ENCODE data around the gene ASH1L.
"Not testable (repeated sequence)": the region's sequence is repeated elsewhere in the genome, so short reads cannot be mapped to it uniquely, and the experiment has no call there.

The ASH1L gene, protein sequence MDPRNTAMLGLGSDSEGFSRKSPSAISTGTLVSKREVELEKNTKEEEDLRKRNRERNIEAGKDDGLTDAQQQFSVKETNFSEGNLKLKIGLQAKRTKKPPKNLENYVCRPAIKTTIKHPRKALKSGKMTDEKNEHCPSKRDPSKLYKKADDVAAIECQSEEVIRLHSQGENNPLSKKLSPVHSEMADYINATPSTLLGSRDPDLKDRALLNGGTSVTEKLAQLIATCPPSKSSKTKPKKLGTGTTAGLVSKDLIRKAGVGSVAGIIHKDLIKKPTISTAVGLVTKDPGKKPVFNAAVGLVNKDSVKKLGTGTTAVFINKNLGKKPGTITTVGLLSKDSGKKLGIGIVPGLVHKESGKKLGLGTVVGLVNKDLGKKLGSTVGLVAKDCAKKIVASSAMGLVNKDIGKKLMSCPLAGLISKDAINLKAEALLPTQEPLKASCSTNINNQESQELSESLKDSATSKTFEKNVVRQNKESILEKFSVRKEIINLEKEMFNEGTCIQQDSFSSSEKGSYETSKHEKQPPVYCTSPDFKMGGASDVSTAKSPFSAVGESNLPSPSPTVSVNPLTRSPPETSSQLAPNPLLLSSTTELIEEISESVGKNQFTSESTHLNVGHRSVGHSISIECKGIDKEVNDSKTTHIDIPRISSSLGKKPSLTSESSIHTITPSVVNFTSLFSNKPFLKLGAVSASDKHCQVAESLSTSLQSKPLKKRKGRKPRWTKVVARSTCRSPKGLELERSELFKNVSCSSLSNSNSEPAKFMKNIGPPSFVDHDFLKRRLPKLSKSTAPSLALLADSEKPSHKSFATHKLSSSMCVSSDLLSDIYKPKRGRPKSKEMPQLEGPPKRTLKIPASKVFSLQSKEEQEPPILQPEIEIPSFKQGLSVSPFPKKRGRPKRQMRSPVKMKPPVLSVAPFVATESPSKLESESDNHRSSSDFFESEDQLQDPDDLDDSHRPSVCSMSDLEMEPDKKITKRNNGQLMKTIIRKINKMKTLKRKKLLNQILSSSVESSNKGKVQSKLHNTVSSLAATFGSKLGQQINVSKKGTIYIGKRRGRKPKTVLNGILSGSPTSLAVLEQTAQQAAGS (N-terminal part only)

DNA sequence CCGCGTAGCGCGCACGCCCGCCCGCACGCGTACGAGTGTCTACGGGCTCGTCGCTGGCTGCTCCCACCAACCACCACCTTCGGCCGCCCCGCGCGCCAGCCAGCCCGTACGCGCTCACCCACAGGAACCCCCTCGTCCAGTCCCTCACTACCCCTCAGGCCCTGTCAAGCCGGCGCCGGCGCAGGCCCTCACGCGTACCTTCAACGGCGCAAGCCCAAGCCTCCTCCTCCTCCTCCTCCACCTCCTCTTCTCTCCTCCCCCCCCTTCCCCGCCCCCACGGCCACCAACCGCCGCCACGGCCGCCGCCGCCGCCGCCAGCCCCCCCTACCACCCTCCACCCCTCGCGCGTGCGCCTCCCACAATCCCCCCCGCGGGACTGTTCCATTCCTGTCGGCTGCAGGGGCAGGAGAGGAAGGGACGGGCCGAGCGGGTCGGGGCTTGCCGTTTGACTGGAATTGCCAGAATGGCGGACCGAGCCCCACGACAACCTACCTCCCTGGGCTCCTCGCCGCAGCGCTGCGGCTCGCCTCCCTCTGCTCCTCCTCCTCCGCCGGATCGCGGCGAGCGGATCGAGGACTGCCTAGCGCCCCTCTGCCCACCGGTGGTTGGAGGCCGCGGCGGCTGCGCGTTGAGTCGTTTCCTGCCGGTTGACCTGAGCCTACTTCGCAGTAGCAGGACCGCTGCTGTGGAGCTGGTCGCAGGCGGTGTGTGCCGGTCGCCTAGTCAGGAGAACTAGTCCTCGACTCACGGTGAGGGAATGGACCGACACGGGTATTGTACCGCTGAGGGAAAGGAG lies at the start of gene ASH1L:
Gene ASH1L, minus strand, starts transcription at position 223 of the 796 bp plus-strand sequence. CDS start 41,284 bp downstream, outside the sequence.
- peaks cover 50% of the 10 kb centered on the region for H3K4me1 Mint-ChIP-seq

DNA sequence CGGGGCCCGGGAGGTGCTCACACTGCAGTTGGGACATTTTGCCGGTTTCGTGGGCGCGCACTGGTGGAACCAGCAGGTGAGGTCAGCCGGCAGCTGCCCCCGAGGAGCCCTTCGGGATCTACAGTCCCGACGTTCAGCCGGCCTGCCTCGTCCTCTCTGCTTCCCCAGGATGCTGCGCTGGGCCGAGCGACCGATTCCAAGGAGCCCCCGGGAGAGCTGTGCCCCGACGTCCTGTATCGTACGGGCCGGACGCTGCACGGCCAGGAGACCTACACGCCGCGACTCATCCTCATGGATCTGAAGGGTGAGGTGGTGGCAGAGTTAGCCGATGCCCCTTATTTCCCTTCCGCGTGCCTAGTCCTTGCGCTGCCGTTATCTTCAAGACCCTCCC lies 47.6 kb upstream of the ASH1L start:
- not testable (repeated sequence) for H3K9me3 Mint-ChIP-seq, DNase-seq, H3K27me3 Mint-ChIP-seq
- Mint-ChIP-seq H3K4me3 (peak overlapping the region; percentile 94), H3K27ac (peak overlapping the region; percentile 96), H3K4me1 (peaks cover 11% of the 10 kb centered on the region), H3K36me3 (ENCODE audit: low read depth) (peaks cover 12% of the 10 kb centered on the region)
- ATAC-seq = peak; percentile 6

More for the DNA sequence above, at the start of gene ASH1L:
- H3K36me3 Mint-ChIP-seq (ENCODE audit: low read depth) = peaks cover 23% of the 10 kb centered on the region
- ATAC-seq (peak; percentile 84), DNase-seq (peak; percentile 93)
- peak within 1 kb of the TSS; percentile 97 for H3K4me3 Mint-ChIP-seq
- peak within 1 kb of the TSS; percentile 99 for H3K27ac Mint-ChIP-seq
- H3K27me3 Mint-ChIP-seq = no peaks in the 10 kb centered on the region
- no peaks in the 10 kb centered on the region for H3K9me3 Mint-ChIP-seq

DNA sequence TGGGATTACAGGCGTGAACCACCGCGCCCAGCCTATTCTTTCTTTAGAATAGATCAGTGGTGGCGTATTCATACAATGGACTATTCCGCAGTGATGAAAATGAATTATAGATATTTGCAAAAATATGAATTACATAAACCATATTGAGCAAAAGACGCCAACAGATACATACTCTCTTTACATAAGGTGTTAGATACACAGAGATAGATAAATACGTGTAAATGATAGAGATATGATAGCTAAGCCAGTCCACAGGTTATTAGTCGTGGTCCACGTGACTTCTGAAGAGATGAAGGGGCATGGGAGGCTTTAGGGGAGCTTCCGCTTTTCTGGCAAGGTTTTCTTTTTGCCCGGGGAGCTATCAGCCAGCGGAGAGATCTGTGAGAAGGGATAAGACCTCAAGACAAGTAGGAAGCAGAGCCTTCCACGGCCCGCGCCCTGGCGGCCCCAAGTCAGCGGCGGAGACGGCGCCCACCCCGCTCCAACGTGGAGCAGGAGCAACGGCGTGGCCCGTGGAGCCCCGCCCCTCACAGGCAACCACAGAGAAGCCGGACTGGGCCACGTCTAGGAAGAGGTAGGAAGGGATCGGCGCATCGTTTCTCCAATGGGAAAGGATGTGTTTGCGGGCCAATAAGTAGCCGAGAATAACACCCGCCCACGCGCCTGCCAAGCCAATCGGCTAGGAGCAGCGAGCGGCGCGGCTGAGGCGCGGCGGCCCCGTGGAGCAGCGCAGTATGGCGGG lies 47.1 kb upstream of the ASH1L start, which contains the start of gene MSTO1:
Gene MSTO1, plus strand, starts transcription at position 704 of the 742 bp plus-strand sequence. Its CDS starts 31 bp downstream, at position 735.
- H3K27me3 Mint-ChIP-seq = no peaks in the 10 kb centered on the region
- H3K27ac Mint-ChIP-seq = peak within 1 kb of the TSS; percentile 96
- peak within 1 kb of the TSS; percentile 94 for H3K4me3 Mint-ChIP-seq
- ATAC-seq = peak; percentile 98
- peaks cover 11% of the 10 kb centered on the region for H3K4me1 Mint-ChIP-seq
- peak; percentile 98 for DNase-seq
- no peaks in the 10 kb centered on the region for H3K9me3 Mint-ChIP-seq
- peaks cover 11% of the 10 kb centered on the region for H3K36me3 Mint-ChIP-seq (ENCODE audit: low read depth)

DNA sequence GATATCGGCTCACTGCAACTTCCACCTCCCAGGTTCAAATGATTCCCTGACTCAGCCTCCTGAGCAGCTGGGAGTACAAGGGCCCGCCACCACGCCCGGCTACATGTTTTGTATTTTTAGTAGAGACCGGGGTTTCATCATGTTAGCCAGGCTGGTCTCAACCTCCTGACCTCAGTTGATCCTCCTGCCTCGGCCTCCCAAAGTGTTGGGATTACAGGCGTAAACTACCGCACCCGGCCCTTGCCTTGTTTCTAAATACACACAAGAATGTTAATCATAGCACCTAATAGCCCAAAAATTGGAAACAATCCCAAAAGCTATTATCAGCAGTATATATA lies 46.3 kb upstream of the ASH1L start:
- Mint-ChIP-seq H3K36me3 (ENCODE audit: low read depth) (peaks cover 8% of the 10 kb centered on the region), H3K27ac (no peak overlapping the region), H3K4me3 (peak overlapping the region; percentile 42), H3K4me1 (peaks cover 11% of the 10 kb centered on the region), H3K9me3 (no peaks in the 10 kb centered on the region), H3K27me3 (no peaks in the 10 kb centered on the region)
- DNase-seq (no peak), ATAC-seq (no peak)

DNA sequence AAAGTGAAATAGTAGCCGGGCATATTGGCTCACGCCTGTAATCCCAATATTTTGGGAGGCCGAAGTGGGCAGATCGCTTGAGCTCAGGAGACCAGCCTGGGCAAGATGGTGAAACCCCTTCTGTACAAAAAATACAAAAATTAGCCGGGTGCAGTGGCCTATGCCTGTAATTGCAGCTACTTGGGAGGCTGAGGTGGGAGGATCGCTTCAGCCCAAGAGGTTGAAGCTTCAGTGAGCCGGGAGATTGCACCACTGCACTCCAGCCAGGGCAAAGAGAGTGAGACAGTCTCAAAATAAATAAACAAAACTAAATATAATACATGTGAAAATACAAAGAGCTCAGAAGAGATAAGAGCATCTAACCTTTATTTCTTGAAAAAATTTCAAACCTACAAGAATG lies 45.1 kb upstream of the ASH1L start:
- H3K27ac Mint-ChIP-seq = no peak overlapping the region
- ATAC-seq (no peak), DNase-seq (peak; percentile 10)
- peaks cover 4% of the 10 kb centered on the region for H3K36me3 Mint-ChIP-seq (ENCODE audit: low read depth)
- H3K4me3 Mint-ChIP-seq = no peak overlapping the region
- H3K9me3 Mint-ChIP-seq = no peaks in the 10 kb centered on the region
- peaks cover 9% of the 10 kb centered on the region for H3K4me1 Mint-ChIP-seq
- no peaks in the 10 kb centered on the region for H3K27me3 Mint-ChIP-seq

DNA sequence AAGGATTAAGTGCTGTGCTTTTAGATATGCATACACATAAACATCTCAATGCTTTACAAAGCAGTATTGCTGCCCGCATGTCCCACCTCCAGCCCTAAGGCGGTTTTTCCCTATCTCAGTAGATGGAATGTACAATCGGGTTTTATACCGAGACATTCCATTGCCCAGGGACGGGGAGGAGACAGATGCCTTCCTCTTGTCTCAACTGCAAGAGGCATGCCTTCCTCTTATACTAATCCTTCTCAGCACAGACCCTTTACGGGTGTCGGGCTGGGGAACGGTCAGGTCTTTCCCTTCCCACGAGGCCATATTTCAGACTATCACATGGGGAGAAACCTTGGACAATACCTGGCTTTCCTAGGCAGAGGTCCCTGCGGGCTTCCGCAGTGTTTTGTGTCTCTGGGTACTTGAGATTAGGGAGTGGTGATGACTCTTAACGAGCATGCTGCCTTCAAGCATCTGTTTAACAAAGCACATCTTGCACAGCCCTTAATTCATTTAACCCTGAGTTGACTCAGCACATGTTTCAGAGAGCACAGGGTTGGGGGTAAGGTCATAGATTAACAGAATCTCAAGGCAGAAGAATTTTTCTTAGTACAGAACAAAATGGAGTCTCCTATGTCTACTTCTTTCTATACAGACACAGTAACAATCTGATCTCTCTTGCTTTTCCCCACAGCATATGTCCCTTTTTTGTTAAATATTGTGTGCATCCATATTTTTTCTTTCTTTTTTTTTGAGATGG lies 37.4 kb upstream of the ASH1L start:
- not testable (repeated sequence) for DNase-seq; H3K27ac Mint-ChIP-seq; H3K27me3 Mint-ChIP-seq; H3K36me3 Mint-ChIP-seq (ENCODE audit: low read depth); H3K4me1 Mint-ChIP-seq; H3K4me3 Mint-ChIP-seq; H3K9me3 Mint-ChIP-seq; ATAC-seq

DNA sequence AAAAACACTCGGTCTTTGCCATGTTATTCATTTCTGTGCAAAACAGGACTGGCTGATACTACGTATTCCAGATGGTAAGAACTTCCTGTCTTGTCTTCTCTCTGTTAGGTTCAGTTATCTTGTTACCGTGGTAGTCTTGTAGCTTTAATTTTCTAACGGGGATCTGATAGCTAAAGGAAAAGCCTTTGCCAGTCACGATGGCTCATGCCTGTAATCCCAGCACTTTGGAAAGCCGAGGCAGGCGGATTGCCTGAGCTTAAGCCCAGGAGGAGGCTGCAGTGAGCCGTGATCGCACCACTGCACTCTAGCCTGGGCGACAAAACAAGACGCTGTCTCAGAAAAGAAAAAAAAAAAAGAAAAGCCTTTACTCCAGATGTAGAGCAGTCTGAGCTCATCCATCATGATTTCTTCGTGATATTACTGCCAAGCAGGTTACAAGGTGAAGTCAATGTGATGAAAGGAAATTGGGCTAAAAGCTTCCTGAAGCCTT lies 36.3 kb upstream of the ASH1L start:
- peak overlapping the region; percentile 35 for H3K27ac Mint-ChIP-seq
- H3K4me3 Mint-ChIP-seq = peak overlapping the region; percentile 61
- DNase-seq (no peak), ATAC-seq (no peak)
- H3K36me3 Mint-ChIP-seq (ENCODE audit: low read depth) = no peaks in the 10 kb centered on the region
- H3K27me3 Mint-ChIP-seq = no peaks in the 10 kb centered on the region
- peaks cover 10% of the 10 kb centered on the region for H3K4me1 Mint-ChIP-seq
- H3K9me3 Mint-ChIP-seq = no peaks in the 10 kb centered on the region

DNA sequence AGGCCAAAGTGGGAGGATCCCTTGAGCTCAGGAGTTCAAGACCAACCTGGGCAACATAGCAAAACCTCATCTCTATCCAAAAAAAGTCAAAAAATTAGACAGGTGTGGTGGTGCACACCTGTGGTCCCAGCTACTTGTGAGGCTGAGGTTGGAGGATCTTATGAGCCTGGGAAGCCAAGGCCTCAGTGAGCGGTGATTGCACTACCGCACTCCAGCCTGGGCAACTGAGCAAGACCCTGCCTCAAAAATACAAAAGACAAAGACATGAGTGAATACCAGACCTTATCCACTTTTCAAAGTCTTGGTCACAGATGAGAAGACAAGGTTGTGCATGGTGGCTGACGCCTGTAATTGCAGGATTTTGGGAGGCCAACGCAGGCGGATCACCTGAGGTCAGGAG lies 34.3 kb upstream of the ASH1L start:
- H3K4me3 Mint-ChIP-seq = no peak overlapping the region
- H3K36me3 Mint-ChIP-seq (ENCODE audit: low read depth) = no peaks in the 10 kb centered on the region
- H3K27ac Mint-ChIP-seq = no peak overlapping the region
- no peaks in the 10 kb centered on the region for H3K27me3 Mint-ChIP-seq
- ATAC-seq (no peak), DNase-seq (no peak)
- no peaks in the 10 kb centered on the region for H3K9me3 Mint-ChIP-seq
- peaks cover 10% of the 10 kb centered on the region for H3K4me1 Mint-ChIP-seq

DNA sequence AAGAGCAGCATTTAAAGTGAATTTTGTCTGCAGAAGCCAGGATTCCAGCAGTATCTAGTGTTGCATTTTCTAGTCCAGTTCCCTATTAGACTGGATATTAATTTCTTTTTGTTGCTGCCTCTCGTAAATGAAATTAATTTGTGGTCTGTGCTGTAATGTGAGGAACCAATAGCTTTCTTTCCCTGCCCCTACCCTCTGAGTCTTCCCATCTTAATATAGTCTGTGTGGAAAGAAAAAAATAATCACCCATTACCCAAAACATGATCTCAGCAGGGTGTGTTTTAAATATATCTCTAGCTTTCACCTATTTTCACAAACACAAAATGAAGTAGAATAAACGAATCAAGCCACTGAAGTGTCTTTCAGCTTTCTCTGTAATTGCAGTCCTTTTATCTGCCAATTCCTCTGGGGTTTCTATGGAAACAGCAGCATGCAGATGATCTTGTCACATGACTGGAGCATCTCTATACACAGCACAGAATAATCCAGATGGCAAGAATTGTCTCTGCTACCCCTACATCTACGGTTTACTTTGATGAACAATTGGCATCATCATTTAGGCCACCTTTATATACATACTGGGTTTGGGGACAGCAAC lies 33.4 kb upstream of the ASH1L start:
- not testable (repeated sequence) for H3K9me3 Mint-ChIP-seq, H3K27ac Mint-ChIP-seq, H3K4me1 Mint-ChIP-seq

DNA sequence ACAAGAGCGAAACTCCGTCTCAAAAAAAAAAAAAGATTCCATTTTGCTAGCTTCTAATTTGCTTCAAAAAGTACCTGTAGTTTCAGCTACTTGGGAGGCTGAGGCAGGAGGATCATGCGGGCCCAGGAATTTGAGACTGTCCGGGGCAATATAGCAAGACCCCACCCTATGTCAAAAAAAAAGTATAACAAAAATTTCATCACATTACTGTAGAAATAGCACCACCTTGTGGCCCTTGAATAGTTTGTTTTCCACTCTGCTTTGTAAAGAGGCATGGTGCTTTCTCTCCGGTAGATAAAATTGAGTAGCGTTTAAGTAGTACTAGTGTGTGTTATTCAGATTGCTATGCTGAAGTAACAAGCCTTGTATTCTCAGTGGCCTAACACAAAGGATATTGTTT lies 29.2 kb upstream of the ASH1L start:
- Mint-ChIP-seq H3K27me3 (no peaks in the 10 kb centered on the region), H3K9me3 (no peaks in the 10 kb centered on the region), H3K27ac (no peak overlapping the region), H3K4me1 (no peaks in the 10 kb centered on the region), H3K36me3 (ENCODE audit: low read depth) (no peaks in the 10 kb centered on the region), H3K4me3 (no peak overlapping the region)
- no peak for DNase-seq
- ATAC-seq = peak; percentile 59

More for the DNA sequence above, 33.4 kb upstream of the ASH1L start:
- not testable (repeated sequence) for H3K27me3 Mint-ChIP-seq; H3K36me3 Mint-ChIP-seq (ENCODE audit: low read depth); DNase-seq; H3K4me3 Mint-ChIP-seq; ATAC-seq

DNA sequence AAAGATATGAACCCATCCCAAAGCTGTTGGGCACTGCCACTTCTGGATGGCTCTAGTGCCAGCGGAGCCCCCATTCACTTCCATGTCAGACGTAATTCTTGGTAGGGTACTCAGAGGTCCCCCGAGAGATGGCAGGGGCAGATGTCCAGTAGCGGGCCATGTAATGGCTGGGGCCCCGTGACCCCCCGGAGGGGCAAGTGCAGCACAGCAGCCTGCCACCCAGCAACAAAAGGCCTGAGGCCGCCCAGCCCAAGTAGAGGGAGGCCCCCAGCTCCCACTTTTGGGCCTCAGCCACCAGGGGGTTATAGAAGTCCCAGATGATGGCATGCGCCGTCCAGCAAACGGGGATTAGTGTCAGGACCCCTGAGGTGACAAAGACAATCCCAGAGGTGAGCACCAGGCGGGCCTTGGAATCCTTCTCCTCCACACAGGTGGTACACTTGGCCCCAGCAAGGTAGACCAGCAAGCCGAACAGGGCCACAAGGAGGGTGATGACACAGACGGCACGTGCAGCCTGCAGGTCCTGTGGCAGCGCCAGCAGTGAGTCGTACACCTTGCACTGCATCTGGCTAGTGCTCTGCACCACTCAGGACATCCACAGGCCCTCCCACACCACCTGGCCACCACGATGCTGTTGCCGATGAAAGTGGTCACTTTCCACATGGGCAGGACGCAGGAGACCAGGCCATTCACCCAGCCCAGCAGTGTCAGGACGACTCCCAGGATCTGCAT lies 28.1 kb upstream of the ASH1L start:
- H3K9me3 Mint-ChIP-seq; H3K27ac Mint-ChIP-seq; H3K4me3 Mint-ChIP-seq; H3K4me1 Mint-ChIP-seq; DNase-seq; H3K27me3 Mint-ChIP-seq; H3K36me3 Mint-ChIP-seq (ENCODE audit: low read depth); ATAC-seq: not testable (repeated sequence)

DNA sequence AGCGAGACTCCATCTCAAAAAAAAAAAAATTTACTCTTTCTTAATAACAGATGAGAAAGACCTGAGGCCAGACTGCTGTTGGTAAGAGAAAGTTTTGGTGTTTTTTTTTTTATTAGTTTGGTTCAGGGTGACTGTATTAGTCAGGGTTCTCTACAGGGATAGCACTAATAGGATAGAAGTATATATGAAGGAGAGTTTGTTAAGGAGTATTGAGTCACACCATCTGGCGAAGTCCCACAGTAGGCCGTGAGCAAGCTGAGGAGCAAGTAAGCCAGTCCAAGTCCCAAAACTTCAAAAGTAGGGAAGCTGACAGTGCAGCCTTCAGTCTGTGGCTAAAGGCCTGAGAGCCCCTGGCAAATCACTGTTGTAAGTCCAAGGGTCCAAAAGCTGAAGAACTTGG lies 26.7 kb upstream of the ASH1L start:
- not testable (repeated sequence) for H3K4me1 Mint-ChIP-seq; H3K27me3 Mint-ChIP-seq; H3K9me3 Mint-ChIP-seq; DNase-seq; H3K4me3 Mint-ChIP-seq; ATAC-seq; H3K27ac Mint-ChIP-seq; H3K36me3 Mint-ChIP-seq (ENCODE audit: low read depth)

Measured in activated naive CD8-positive, alpha-beta T cell treated with anti-CD3 and anti-CD28 coated beads, Interleukin-2, amount 50 U/mL, for 24 hours (primary cell).